SJSA1 (cell line): ENCODE measurements around the gene ZNF621. TPM values are rescaled to one million over a fixed set of nuclear protein-coding genes. Genes with fewer than 3 reads are reported as not detected.

ENCODE experiments used
- total RNA-seq: library from RNA; depleted of rRNA; stranded (reverse); fragments of >200 nt; shearing (Covaris generic); gene quantifications from 2 replicates; pipeline ENCODE4 v1.2.3, GENCODE V29; 2014; rRNA removed

The ZNF621 gene
- total RNA-seq, 1 experiment from 2014 or later = 12.7 TPM

Other genes with a start within 250 kb of the ZNF621 start
- 13.0 and 19.3 TPM in 2 replicates for gene EIF1B, start 215.3 kb upstream of the ZNF621 start, total RNA-seq
- gene ENTPD3, start 137.8 kb upstream of the ZNF621 start, total RNA-seq = not detected in 2 replicates
- gene RPL14, start 67.6 kb upstream of the ZNF621 start, total RNA-seq = 303 and 410 TPM in 2 replicates
- gene ZNF619, start 47.8 kb upstream of the ZNF621 start, total RNA-seq = 2.7 and 4.7 TPM in 2 replicates
- 0.69 and 2.4 TPM in 2 replicates for gene ZNF620, start 18.9 kb upstream of the ZNF621 start, total RNA-seq